ENCODE measurements around the gene GAB4.

The GAB4 gene

DNA sequence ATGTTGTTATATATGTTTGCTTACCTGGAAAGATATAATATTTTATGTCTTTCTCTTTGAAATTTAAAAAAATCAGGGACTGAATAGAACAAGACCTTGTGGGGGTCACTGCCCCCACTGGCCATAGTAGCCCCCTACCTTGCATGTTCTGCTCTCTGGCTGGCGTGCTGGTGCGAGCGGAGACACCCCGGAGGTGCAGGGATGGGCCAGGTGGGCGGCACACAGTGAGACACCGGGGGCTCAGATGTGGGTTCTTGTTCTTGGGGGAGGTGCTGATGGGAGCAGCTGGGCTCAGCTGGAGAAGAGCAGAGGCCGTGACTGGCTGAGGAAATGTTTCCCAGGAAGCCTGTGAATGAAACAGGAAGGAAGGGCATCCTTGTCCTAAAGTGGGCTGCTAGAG, 20.2 kb downstream of the GAB4 start:
- DNase-seq (ENCODE audit: low read depth): no peak

DNA sequence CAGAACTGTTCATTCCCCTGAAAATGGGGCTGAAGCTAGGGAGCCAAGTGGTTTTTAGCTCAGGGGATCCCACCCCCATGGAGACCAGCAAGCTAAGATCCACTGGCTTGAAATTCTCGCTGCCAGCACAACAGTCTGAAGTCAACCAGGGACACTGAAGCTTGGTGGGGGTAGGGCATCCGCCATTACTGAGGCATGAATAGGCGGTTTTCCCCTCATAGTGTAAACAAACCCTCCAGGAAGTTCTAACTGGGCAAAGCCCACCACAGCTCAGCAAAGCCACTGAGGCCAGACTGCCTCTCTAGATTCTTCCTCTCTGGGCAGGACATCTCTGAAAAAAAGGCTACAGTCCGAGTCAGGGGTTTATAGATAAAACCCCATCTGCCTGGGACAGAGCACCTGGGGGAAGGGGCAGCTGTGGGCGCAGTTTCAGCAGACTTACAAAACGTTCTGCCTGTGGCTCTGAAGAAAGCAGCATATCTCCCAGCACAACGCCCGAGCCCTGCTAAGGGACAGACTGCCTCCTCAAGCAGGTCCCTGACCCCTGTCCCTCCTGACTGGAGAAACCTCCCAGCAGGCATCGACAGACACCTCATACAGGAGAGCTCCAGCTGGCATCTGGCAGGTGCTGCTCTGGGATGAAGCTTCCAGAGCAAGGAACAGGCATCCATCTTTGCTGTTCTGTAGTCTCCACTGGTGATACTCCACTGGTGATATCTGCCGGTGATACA, 32.7 kb downstream of the GAB4 start:
- no peak for DNase-seq (ENCODE audit: low read depth)

DNA sequence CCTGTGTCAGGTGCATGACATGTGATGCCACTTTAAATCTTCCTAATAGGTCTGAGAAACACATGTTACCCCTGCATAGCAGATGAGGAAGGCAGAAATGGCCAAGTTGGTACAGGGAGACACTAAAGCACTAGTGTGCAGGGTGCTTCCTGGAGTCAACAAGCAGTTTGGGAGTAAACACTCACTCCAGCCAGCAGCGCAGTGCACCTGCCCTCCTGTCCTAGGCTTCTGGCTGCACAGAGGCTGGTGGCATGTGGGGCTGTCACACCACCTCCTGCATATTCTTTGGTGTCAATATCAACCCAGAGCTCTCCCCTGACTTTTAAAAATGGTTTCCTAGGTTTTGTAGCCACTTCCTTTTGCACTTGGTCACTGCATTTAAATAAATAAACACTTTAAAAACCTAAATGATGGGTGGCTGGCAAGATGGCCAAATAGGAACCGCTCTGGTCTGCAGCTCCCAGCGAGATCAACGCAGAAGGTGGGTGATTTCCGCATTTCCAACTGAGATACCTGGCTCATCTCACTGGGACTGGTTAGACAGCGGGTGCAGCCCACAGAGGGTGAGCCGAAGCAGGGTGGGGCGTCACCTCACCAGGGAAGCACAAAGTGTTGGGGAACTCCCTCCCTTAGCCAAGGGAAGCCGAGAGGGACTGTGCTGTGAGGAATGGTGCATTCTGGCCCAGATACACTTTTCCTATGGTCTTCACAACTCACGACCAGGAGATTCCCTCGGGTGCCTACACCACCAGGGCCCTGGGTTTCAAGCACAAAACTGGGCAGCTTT, 33.5 kb downstream of the GAB4 start:
- no peak for DNase-seq (ENCODE audit: low read depth)

DNA sequence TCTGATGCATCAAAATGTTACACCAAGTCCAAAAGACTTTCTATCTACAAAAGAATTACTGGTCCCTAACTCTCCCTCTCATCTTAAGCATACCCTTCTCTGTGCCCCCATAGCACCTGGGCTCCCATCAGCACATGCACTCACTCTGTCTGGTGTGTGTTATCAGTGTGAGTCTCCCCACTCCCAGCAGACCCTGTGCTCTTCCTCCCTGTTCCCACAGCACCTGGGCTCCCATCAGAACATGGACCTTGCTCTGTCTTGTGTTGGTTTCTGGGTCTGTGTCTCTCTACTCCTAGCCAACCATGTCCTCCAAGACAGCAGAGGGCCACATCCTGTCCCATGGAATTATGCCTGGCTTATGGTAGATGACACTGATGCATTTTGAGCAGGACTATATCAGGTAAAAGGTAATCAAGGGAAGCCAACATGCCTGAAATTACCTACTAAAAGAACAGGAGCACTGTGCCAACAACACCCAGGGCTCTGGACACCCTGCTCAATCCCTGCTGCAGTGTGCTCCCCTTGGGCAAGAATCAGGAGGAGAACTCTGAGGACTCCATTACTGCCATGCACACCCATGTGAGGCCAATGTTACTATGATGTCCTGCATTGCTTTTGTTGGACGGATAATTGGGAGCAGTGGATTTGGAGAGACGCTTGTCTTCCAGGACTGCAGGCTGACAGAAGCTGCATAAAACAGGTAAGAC, 34.3 kb downstream of the GAB4 start:
- DNase-seq (ENCODE audit: low read depth): no peak

DNA sequence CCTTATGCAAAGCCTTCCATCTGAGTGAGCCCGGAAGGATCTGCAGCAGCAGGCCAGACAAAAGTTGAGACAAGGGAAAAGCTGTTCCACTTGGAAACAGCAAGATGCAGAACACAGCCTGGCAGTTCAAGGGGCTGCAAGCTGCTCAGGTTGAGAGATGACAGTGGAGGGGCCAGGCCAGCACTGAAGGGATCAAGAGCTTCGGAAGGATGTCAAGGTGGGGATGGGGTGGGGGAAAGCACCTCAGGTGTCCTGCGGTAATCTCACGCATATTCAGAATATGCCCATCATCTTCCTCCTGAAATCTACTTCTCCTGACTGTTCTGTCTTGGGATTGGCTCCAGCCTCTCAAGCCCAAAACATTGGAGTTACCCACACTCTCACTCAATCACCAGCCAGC, 35.7 kb downstream of the GAB4 start:
- DNase-seq (ENCODE audit: low read depth): no peak

DNA sequence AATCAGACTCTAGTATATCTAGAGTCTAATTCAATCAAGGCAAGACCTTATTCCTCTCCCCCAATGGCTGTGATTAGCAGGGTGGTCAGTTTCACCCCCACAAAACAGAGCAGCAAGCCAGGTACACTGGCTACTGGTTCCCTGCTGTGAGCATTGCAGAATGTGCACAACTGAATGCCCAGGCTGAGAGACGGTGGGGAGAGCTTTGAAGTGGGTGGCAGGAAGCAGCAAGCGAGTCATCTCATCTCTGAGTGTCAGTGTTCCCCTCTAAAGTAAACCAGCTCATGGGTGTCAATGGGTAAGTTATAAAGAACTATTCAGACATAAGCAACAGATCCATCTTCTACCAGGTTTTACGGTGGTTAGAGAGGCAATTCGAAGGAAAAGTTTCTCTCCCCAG, 37.6 kb downstream of the GAB4 start:
- DNase-seq (ENCODE audit: low read depth): no peak

DNA sequence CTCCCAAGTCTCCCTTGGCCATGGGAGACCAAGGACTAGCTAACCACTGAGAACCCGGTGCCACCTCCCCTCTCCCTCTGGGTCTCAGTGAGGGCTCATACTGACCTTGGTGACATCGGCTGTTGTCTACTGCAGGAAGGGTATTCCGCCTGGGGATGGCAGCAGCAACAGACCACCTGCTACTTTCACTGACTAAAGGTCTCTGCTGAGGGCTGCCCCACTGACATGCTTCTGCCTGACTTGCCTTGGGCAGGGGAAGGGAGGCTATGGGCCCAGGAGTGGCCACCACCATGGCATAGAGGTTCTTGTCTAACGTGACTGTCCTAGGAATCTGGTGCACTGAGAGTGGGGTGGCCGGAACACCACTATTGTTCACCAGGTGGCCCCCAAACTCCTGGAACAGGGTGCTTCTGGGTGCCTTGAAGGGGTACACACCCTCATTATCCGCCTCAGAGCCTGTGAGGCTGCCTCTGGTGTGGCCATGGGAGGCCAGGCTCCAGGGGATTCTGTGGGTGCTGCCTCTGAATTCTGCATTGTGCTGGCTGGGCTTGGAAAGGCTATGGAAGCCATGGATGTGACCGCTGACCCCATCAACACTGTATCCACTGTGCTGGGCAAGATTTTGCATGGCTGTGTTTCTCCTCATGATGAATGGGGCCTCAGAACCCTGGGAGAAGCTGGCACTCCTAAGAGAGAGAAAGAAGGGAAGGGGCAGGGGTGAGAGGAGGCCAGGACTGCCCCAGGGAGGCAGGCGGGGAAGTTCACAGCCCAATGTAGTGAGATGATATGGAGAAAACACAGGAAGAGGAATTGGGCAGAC, 38.3 kb downstream of the GAB4 start:
- DNase-seq (ENCODE audit: low read depth): no peak

DNA sequence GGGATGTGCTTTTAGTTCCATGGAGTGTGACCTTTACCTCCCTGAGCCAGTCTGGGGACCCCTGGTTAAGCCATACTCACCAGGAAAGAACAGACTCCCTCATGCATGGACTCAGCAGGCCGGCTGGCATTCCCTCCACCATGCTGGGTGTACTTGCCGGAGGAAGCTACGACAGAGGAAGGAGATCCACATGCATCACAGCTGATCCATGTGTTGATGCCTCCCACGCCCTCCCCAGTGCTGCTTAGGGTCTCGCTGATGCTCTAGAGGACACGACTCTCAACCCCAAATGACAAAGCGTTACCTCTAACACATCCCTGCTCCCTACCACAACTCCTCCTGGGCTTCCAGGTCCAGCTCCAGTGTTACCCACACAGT, 39.8 kb downstream of the GAB4 start:
- no peak for DNase-seq (ENCODE audit: low read depth)

DNA sequence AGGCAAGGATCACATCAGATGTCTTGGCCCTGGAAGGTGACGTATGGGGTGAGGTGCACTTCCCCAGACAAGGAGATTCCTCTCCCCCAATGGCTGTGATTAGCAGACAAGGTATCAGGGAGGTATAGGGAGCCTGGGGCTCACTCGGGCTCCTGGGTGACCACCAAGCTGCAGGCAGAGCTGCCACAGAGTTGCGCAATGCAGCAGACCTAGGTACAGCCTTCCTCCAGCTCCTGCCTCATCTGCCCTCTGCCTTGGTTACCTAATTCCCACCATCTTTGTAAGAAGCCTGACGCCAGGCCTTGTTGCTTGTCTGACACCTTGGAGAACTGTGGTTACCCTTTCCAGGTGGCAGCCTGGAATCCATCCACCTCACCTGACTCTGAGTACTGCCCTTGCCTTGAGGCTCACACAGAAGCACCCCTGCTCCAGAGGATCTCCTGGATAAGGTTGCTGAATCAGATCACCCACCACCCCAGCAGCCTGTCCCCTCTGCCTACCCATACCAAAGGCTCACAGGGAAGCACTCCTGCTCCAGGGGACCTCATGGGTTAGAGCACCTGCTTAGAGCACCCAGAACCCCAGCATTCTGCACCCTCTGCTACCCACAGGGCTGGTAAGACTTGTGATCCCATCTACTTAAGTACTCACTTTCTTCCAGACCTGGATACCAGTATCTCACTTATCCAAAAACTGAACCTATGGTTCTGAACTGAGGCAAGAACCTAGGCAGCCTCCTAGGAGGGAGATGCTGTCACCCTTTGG, 40.4 kb downstream of the GAB4 start:
- no peak for DNase-seq (ENCODE audit: low read depth)

DNA sequence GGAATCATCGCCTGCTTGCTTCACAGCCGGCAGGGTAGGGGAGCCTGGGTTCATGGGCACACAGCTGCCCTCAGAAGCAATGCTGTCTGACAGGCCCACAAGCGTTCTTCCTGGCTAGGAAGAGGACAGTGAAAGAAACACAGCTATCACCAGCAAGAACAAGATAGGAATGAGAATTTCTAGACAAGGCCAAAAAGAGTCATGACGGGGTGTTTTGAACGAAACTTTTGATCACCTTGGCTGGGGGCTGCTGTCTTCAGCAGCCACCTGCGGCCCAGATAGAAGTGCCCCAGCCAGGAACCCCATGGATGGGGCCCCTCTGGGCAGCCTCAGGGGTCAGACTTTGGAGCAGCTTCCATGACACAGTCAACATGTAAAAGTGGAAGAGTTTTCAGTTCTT, 41.8 kb downstream of the GAB4 start:
- DNase-seq (ENCODE audit: low read depth): no peak

DNA sequence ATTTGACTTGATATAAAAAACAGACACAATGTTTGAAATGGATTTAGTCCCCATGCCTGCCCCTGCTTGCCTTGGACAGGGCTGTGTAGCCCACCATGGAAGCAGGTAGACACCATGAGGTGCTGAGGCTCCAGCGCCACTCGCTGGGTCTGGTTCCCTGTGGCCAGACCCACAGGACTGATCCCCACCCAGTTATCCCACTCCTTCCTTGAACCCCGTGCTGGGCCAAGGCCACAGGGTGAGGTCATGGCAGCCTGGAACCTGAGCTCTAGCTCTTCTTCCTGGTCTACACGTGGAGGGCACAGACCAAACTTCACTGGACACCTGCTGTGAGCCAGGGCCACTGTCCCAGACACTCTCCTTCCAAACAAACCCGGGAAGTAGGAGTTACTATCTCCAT, 42.5 kb downstream of the GAB4 start:
- no peak for DNase-seq (ENCODE audit: low read depth)

DNA sequence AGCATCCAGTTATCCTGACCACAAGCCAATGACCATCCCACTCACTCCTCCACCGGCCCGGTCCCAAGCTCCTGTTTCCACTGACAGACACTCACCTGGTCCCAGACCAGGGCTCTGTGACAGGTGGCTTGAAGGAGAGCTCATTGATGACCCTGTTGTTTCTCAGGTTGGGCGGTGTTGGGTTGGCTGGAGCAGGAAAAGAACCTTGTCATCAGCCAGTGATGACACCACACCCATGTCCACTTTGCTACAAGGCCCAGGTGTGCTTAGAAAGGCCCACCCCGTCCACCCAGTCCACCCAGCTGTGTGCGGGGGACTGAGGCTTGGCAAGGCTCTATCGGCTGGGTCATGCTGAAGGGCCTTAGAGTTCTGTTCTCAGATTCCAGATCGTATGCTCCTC, 42.9 kb downstream of the GAB4 start:
- DNase-seq (ENCODE audit: low read depth): no peak

DNA sequence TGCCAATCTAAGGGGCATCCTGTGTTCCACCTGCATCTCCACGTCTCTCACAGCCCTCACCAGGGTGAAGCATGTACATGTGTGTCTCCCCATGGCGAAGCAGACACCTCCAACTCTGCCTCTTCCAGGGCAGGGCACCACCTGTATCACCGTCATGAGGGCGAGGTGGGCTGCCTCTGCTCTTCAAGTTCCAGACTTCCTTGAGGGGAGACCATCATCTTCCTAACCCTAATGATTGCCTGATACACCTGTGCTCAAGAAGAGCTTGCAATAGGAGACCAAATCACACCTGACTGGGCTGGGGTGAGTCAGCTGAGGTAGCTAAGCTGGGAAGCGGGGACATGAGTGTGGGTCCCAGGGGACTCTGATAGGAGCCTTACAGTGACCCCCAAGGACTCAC, 43.7 kb downstream of the GAB4 start:
- no peak for DNase-seq (ENCODE audit: low read depth)

DNA sequence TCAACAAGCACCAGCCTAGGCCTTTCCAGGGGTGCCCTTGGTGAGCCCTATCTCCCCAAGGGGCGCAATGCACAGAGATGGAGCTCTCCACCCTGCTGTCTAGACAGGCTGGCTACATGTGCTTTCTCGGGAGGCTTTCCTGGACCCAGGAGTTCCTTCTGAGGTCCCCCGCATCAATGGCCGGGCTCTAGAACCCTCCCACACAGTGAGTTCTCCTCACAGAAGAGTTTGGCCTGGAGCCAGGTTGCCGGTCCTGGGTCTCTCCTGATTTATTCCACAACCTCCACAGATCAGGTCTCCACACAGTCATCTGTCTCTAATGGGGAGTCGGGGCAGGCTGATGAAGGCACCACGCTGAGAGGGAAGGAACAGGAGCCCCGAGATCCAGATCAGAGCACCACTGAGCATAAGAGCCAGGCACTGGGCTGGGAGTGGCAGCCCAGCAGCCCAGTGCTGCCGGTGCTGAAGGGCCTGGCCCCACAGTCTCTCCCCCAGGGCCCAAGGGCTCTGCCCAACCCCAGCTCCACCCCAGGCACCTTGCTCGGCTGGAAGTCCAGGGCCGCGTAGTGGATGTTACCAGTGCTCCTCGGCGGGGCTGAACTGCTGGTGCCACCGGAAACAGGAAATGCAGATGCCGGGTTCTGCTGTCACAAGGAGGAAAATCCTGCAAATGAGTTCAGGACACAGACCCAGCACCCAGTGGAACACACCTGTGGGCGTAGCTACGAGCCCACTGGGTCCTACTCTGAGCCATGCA, 44.7 kb downstream of the GAB4 start:
- DNase-seq (ENCODE audit: low read depth): no peak

DNA sequence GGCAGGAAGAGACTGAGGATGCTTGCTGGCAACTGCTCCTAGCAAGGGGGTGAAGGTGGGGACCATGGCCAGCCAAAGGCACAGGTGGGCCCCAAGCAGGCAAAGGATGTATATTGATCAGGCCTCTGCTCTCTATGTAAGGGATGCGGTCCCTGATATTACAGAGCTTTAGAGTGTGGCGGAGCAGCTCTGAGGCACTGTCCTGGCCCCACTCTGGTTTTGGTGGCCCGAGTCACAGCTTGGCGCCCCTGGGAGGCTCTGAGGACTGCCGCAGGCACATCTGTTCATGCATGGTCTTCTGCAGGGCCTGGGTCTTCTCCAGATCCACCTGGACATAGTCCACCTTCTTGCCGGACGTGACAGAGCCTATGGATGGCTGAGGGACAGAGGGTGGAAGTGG, 45.5 kb downstream of the GAB4 start:
- DNase-seq (ENCODE audit: low read depth): no peak

DNA sequence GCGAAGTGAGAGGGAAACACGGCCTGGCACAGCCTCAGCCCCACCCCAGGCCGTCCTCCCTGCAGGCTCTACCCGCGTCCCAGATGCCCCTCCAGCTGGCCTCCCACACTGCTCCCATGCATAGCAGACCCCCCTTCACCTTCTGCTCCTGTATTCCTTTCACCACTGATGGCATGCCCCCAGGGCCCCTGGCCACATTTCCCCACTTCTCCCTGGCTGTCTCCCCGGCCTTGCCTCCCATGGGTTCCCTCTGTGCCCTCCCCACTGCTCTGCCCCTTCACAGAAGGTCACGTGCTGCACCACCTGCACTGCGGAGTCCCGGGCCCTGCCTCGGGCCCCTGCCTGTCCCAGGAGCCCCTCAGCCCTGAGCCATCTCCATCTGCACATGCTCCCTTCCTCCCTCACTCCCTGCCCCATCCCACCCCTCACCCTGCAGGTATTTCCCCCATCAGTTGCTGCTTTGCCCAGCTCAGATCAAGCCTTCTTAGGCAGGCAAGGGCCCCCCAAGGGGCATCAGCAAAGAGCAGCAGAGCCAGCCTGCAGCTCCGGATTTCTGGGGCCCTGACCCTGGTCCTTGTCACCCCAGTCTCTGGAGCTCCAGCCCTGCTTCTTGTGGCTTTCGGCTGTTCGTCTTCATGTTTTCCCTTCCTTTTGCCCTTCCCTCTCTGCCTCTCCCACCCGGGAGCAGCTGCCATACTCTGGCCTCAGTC, 46.4 kb downstream of the GAB4 start:
- DNase-seq (ENCODE audit: low read depth): no peak

DNA sequence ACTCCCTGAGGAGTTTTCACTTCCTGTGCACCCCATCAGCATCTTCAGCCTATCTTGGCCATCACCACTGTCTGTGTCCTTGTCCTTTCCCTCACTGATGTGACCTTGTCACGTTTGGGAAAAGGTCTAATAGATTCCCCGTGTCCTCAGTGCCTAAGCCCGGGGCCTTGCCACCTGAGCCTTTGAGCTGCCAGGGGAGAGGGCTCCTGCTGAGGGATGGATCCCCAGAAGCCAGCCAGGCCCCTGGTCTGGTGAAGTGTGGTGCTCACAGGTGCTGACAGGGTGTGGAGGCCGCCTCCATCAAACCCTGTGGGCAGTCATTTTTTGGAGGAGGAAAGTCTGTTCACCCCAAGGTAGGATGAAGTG, 47.2 kb downstream of the GAB4 start:
- no peak for DNase-seq (ENCODE audit: low read depth)

DNA sequence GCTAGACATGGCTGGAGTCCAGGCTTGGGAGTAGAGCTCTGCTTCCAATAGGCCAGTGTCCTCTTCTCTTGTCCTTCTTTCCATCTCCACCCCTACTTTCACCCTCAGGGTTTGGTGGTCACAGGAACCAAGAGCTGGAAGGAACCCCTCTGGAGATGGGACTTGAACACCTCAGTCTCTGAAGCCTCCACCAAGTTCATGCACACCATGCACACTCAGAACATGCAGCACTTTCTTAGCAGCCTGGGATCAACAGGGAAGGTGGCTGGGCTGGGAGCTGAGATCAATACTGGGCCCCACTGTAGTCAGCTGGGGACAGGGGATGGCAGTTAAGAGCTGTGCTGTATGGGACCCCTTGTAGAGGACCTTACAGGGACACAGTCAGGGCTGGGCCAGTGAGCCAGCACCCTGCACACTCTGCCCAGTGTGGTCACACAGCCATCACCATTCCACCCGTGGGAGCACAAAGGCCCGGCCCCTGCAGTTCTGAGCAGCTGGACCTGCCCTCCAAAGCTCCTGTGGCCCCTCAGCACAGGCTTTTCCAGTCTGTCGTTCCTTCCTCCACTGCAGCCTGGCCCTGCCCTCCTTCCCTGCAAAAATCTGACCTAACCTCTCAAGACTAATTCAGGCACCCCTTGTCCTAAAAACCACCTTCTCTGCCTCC, 47.7 kb downstream of the GAB4 start:
- DNase-seq (ENCODE audit: low read depth): no peak

DNA sequence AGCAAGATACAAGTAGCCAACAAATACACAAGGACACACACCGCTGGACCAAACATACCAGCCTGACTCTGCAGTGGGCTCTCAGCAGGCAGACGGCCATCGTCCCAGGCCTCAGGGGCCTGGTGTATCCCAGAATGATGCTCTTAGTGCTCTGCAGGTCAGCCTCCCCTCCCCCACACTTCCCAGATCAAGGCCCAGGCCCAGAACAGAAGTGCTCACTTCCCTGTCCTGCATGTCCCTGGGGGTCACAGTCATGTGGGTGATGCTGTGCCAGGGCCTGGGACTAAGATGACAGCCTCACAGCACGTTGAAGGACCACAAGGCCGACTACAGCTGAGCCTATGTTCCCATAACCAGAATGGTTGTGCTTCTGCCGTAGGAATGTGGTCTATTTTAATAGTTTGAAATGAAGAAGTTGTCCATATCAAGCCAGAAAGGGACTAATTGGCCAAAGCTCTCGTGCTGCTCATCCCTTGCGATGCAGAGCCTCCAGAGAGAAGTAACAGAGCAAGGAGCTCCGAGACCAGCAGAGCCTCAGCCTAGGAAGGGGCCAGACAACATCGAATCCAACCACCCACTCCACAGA, 48.6 kb downstream of the GAB4 start:
- DNase-seq (ENCODE audit: low read depth): no peak

Measured in activated T-cell treated with anti-CD3 and anti-CD28 coated beads for 48 hours (primary cell).